Measurements from ENCODE around the gene RUNX2.

Gene RUNX2

GRCh38 chr6:45591890-45592289, 263.8 kb downstream of the RUNX2 start:
- Histone ChIP-seq H3K36me3 (ENCODE audit: low read depth) (no peaks in the 10 kb centered on the region), H3K4me1 (ENCODE audit: insufficient read depth, poor library complexity, severe bottlenecking) (peaks cover 45% of the 10 kb centered on the region), H3K27me3 (ENCODE audit: insufficient read depth, poor library complexity, severe bottlenecking) (no peaks in the 10 kb centered on the region), H3K9me3 (ENCODE audit: severe bottlenecking) (no peaks in the 10 kb centered on the region), H3K27ac (ENCODE audit: poor library complexity, severe bottlenecking) (peak overlapping the region; percentile 98), H3K4me3 (ENCODE audit: severe bottlenecking) (no peak overlapping the region)
- no peak for ATAC-seq (ENCODE audit: low read depth)
- DNase-seq (ENCODE audit: low spot score) = no peak
- TF ChIP-seq CTCF (IDR thresholded peaks at IDR 0.05; ENCODE audit: poor library complexity, severe bottlenecking) = no peak

GRCh38 chr6:45592991-45593390, 264.9 kb downstream of the RUNX2 start:
- Histone ChIP-seq H3K4me1 (ENCODE audit: insufficient read depth, poor library complexity, severe bottlenecking) (peaks cover 34% of the 10 kb centered on the region), H3K9me3 (ENCODE audit: severe bottlenecking) (no peaks in the 10 kb centered on the region), H3K27me3 (ENCODE audit: insufficient read depth, poor library complexity, severe bottlenecking) (no peaks in the 10 kb centered on the region), H3K4me3 (ENCODE audit: severe bottlenecking) (no peak overlapping the region), H3K27ac (ENCODE audit: poor library complexity, severe bottlenecking) (no peak overlapping the region), H3K36me3 (ENCODE audit: low read depth) (no peaks in the 10 kb centered on the region)
- no peak for TF ChIP-seq CTCF (IDR thresholded peaks at IDR 0.05; ENCODE audit: poor library complexity, severe bottlenecking)
- ATAC-seq (ENCODE audit: low read depth) (no peak), DNase-seq (ENCODE audit: low spot score) (no peak)

GRCh38 chr6:45595010-45595851, 267.1 kb downstream of the RUNX2 start:
- H3K9me3 ChIP-seq (ENCODE audit: severe bottlenecking) = peaks cover 4% of the 10 kb centered on the region
- ATAC-seq (ENCODE audit: low read depth) = no peak
- TF ChIP-seq CTCF (IDR thresholded peaks at IDR 0.05; ENCODE audit: poor library complexity, severe bottlenecking) = no peak

GRCh38 chr6:45597424-45597823, 269.3 kb downstream of the RUNX2 start:
- Histone ChIP-seq H3K27ac (ENCODE audit: poor library complexity, severe bottlenecking) (no peak overlapping the region), H3K36me3 (ENCODE audit: low read depth) (no peaks in the 10 kb centered on the region), H3K27me3 (ENCODE audit: insufficient read depth, poor library complexity, severe bottlenecking) (no peaks in the 10 kb centered on the region), H3K4me3 (ENCODE audit: severe bottlenecking) (no peak overlapping the region), H3K4me1 (ENCODE audit: insufficient read depth, poor library complexity, severe bottlenecking) (peaks cover 4% of the 10 kb centered on the region), H3K9me3 (ENCODE audit: severe bottlenecking) (peaks cover 4% of the 10 kb centered on the region)
- DNase-seq (ENCODE audit: low spot score) (no peak), ATAC-seq (ENCODE audit: low read depth) (no peak)
- no peak for TF ChIP-seq CTCF (IDR thresholded peaks at IDR 0.05; ENCODE audit: poor library complexity, severe bottlenecking)

More at GRCh38 chr6:45595010-45595851, 267.1 kb downstream of the RUNX2 start:
- Histone ChIP-seq H3K27me3 (ENCODE audit: insufficient read depth, poor library complexity, severe bottlenecking) (no peaks in the 10 kb centered on the region), H3K4me1 (ENCODE audit: insufficient read depth, poor library complexity, severe bottlenecking) (peaks cover 18% of the 10 kb centered on the region), H3K27ac (ENCODE audit: poor library complexity, severe bottlenecking) (no peak overlapping the region), H3K36me3 (ENCODE audit: low read depth) (no peaks in the 10 kb centered on the region), H3K4me3 (ENCODE audit: severe bottlenecking) (no peak overlapping the region)
- DNase-seq (ENCODE audit: low spot score) = no peak

GRCh38 chr6:45599053-45599452, 270.9 kb downstream of the RUNX2 start:
- ATAC-seq (ENCODE audit: low read depth) (no peak; the same call in 2 of the 3 replicates), DNase-seq (ENCODE audit: low spot score) (no peak)
- no peaks in the 10 kb centered on the region for H3K36me3 ChIP-seq (ENCODE audit: low read depth)
- H3K4me3 ChIP-seq (ENCODE audit: severe bottlenecking) = no peak overlapping the region
- peaks cover 4% of the 10 kb centered on the region for H3K9me3 ChIP-seq (ENCODE audit: severe bottlenecking)
- peaks cover 4% of the 10 kb centered on the region for H3K4me1 ChIP-seq (ENCODE audit: insufficient read depth, poor library complexity, severe bottlenecking)
- no peaks in the 10 kb centered on the region for H3K27me3 ChIP-seq (ENCODE audit: insufficient read depth, poor library complexity, severe bottlenecking)
- H3K27ac ChIP-seq (ENCODE audit: poor library complexity, severe bottlenecking) = no peak overlapping the region
- TF ChIP-seq CTCF (IDR thresholded peaks at IDR 0.05; ENCODE audit: poor library complexity, severe bottlenecking) = no peak

Measured in RWPE2 (cell line).